OCI-LY1 (cell line): ENCODE data around the gene ETF1.
A peak's percentile ranks its signal among the peaks of the same experiment; 100 is the strongest.

Source experiments
- H2AFZ ChIP-seq: fragments of 200-600 bp; sonication (generic), shearing (Covaris generic); 2 replicates; pipeline ENCODE4 v1.6.0; 2014; ENCODE audit warnings: antibody characterized with exemption, mild to moderate bottlenecking, low read length
- H3F3A ChIP-seq: fragments of 200-600 bp; sonication (generic), shearing (Covaris generic); 2 replicates; pipeline ENCODE4 v1.6.0; 2014; ENCODE audit warnings: mild to moderate bottlenecking, antibody characterized with exemption, low read length, moderate library complexity; ENCODE audit not compliant: insufficient read depth
- H3K27ac ChIP-seq: fragments of 200-600 bp; sonication (generic); 2 replicates; pipeline ENCODE4 v1.5.1; 2014; ENCODE audit warnings: low read length, mixed run types, mild to moderate bottlenecking, low read depth; ENCODE audit not compliant: poor library complexity, severe bottlenecking
- H3K27me3 ChIP-seq: fragments of 200-600 bp; sonication (generic); 2 replicates; pipeline ENCODE4 v1.6.0; 2014; ENCODE audit warnings: antibody characterized with exemption, mild to moderate bottlenecking, low read length, moderate library complexity; ENCODE audit not compliant: insufficient read depth
- H3K36me3 ChIP-seq: fragments of 200-600 bp; sonication (generic); 2 replicates; pipeline ENCODE4 v1.6.1; 2014; ENCODE audit warnings: mild to moderate bottlenecking, antibody characterized with exemption, low read length, moderate library complexity, mixed read lengths; ENCODE audit not compliant: insufficient read depth
- H3K4me1 ChIP-seq: fragments of 200-600 bp; sonication (generic); 2 replicates; pipeline ENCODE4 v1.5.1; 2014; ENCODE audit warnings: mild to moderate bottlenecking, low read length, moderate library complexity; ENCODE audit not compliant: insufficient read depth, severe bottlenecking
- H3K4me2 ChIP-seq: fragments of 200-600 bp; sonication (generic), shearing (Covaris generic); 2 replicates; pipeline ENCODE4 v1.6.1; 2014; ENCODE audit warnings: low read length
- H3K4me3 ChIP-seq: fragments of 200-600 bp; sonication (generic); 2 replicates; pipeline ENCODE4 v1.5.1; 2014; ENCODE audit warnings: low read length, low read depth, mild to moderate bottlenecking, mixed read lengths; ENCODE audit not compliant: poor library complexity, severe bottlenecking
- H3K79me2 ChIP-seq: fragments of 200-600 bp; shearing (Covaris generic); 2 replicates; pipeline ENCODE4 v1.6.1; 2016; ENCODE audit warnings: mixed run types, low read length, mixed read lengths; ENCODE audit not compliant: insufficient read depth
- H3K9ac ChIP-seq: fragments of 200-600 bp; sonication (generic), shearing (Covaris generic); 2 replicates; pipeline ENCODE4 v1.6.1; 2014; ENCODE audit warnings: mild to moderate bottlenecking, low read length, mixed read lengths
- H3K9me2 ChIP-seq: fragments of 200-600 bp; sonication (generic), shearing (Covaris generic); 2 replicates; pipeline ENCODE4 v1.6.1; 2014; ENCODE audit warnings: low read depth, mild to moderate bottlenecking, low read length, mixed read lengths
- H3K9me3 ChIP-seq: fragments of 200-600 bp; shearing (Covaris generic); 2 replicates; pipeline ENCODE4 v1.6.1; 2014; ENCODE audit warnings: low read length, mixed read lengths
- H4K20me1 ChIP-seq: fragments of 200-600 bp; sonication (generic), shearing (Covaris generic); 2 replicates; pipeline ENCODE4 v1.6.0; 2016; ENCODE audit warnings: mild to moderate bottlenecking, low read length; ENCODE audit not compliant: insufficient read depth
- EZH2 ChIP-seq: fragments of 200-600 bp; sonication (generic), shearing (Covaris generic); IDR thresholded peaks from 2 replicates; pipeline ENCODE4 v1.8.0; 2017; ENCODE audit warnings: borderline replicate concordance, mixed run types, mild to moderate bottlenecking, antibody characterized with exemption, low read length, moderate library complexity, mixed read lengths
- TF ChIP-seq, protein P1 (sequence below): fragments of 200-600 bp; sonication (generic), shearing (Covaris generic); IDR thresholded peaks from 2 replicates; pipeline ENCODE4 v1.5.1; 2017; ENCODE audit warnings: mild to moderate bottlenecking, antibody characterized with exemption, low read length, moderate library complexity, mixed read lengths

Gene ETF1

DNA sequence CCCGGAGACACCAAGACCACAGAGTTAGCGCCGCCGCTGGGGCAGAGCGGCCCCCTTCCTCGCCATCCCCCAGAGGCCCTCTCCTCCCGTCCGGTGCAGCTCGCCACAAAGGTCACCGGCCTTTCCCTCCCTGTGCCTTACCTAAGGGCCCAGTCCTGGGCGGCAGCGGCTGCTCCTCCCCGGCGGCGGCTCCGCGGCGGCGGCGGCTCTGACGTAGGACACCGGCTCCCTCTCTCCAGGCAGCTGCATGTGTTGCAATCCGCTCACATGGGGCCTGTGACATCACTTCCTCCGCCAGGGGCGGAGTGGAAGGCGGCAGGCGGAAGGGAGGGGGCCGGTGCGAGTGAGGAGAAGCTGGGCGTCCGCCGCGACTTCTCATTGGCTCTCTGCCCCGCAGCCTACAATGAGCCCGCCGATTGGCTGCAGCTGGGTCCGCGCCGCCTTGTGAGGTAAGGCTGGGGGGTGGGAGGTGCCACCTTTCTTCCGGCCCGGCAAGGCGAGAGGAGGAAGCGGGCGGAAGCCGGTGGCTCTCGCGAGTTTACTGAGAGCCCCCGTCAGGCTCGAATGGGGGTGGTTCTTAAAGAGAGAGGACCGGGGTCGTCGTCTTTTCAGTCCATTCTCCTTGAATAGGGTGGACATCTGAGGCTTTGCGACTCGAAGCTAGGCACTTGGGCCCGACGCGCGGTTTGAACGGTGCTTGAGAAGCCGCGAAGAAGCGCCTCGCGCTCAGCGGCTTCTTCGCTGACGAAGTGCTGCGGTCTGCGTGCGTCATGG lies at the start of gene ETF1:
ETF1 (minus strand) TSS at position 281 of the 774 bp plus-strand sequence. CDS start 318 bp downstream, outside the sequence.
- TF ChIP-seq, protein P1, sequence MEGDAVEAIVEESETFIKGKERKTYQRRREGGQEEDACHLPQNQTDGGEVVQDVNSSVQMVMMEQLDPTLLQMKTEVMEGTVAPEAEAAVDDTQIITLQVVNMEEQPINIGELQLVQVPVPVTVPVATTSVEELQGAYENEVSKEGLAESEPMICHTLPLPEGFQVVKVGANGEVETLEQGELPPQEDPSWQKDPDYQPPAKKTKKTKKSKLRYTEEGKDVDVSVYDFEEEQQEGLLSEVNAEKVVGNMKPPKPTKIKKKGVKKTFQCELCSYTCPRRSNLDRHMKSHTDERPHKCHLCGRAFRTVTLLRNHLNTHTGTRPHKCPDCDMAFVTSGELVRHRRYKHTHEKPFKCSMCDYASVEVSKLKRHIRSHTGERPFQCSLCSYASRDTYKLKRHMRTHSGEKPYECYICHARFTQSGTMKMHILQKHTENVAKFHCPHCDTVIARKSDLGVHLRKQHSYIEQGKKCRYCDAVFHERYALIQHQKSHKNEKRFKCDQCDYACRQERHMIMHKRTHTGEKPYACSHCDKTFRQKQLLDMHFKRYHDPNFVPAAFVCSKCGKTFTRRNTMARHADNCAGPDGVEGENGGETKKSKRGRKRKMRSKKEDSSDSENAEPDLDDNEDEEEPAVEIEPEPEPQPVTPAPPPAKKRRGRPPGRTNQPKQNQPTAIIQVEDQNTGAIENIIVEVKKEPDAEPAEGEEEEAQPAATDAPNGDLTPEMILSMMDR = no peak
- TF ChIP-seq EZH2 = no peak
- H2AFZ ChIP-seq = no peak within 1 kb of the TSS

DNA sequence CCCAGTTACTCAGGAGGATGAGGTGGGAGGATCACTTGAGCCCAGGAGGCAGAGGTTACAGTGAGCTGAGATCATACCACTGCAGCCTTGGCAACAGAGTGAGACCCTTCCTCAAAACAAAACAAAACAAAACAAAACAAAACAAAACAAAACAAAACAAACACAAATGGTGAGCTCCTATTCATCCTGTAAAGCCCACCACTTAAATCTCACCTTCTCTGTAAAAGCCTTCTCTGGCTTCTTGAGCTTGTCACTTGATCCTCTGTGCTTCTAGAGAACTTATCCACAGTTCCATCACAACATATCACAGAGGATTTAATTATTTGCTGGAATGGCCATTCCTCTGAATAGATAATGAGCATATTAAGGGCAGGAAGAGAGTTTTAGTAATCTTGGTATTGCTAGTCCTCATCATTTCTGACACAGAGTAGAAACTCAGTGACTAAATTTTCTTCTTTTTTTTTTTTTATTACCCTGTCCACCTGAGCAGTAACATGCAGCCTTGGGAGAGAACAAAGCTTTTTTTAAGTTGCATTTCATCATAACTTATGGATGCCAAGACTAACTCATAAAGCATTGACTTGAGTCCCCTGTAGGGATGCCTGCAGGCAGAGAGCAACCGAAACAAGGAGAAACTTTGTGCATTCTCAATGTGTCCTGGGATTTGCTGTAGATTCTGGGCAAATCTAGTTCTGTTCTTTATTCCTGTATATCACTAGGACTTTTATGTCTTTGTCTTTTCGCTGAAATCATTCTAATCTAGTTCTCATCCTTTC lies 45.2 kb upstream of the ETF1 start:
- Histone ChIP-seq H3F3A (no peaks in the 10 kb centered on the region), H2AFZ (no peak overlapping the region), H3K9me3 (no peaks in the 10 kb centered on the region), H3K4me1 (no peaks in the 10 kb centered on the region), H3K36me3 (no peaks in the 10 kb centered on the region), H3K9ac (no peak overlapping the region), H3K4me3 (no peak overlapping the region), H3K27me3 (no peaks in the 10 kb centered on the region; the same call in 1 of the 2 replicates), H3K9me2 (no peaks in the 10 kb centered on the region), H4K20me1 (no peaks in the 10 kb centered on the region), H3K27ac (no peak overlapping the region), H3K79me2 (no peaks in the 10 kb centered on the region), H3K4me2 (no peak overlapping the region)
- no peak for TF ChIP-seq EZH2
- TF ChIP-seq, protein P1 = no peak

More for the DNA sequence above, at the start of gene ETF1:
- Histone ChIP-seq H3K4me2 (peak within 1 kb of the TSS; percentile 91), H3K9me2 (no peaks in the 10 kb centered on the region), H3K27ac (peak within 1 kb of the TSS; percentile 57), H3K4me3 (peak within 1 kb of the TSS; percentile 78), H3K9me3 (no peaks in the 10 kb centered on the region), H3K4me1 (peaks cover 53% of the 10 kb centered on the region), H4K20me1 (no peaks in the 10 kb centered on the region), H3F3A (no peaks in the 10 kb centered on the region), H3K36me3 (peaks cover 42% of the 10 kb centered on the region; the same call in 1 of the 2 replicates), H3K79me2 (peaks cover 75% of the 10 kb centered on the region), H3K9ac (peak within 1 kb of the TSS; percentile 98), H3K27me3 (no peaks in the 10 kb centered on the region)

DNA sequence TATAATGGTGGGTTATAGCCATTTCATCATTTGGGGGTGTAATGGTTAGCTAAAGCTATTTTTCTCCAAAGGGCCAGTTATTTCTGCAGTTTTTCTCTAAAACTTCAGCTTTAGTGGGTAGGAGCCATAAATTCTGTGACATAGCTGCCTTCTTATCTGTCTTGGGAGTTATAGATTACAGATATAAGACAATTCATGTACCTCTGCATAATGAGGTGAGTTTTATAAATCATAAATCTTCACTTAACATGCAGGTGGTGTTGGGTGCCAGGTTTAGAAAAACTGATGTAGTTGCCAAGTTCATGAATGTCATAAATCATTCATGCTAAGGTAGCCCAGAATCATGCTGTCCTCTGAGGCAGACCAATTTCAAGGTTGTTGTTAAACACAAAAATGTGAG lies 42.1 kb upstream of the ETF1 start:
- no peak overlapping the region for H3K9ac ChIP-seq
- no peak overlapping the region for H2AFZ ChIP-seq
- H3K9me2 ChIP-seq = no peaks in the 10 kb centered on the region
- H3K27me3 ChIP-seq = no peaks in the 10 kb centered on the region; the same call in 1 of the 2 replicates
- no peak overlapping the region for H3K4me3 ChIP-seq
- no peaks in the 10 kb centered on the region for H3K79me2 ChIP-seq
- H3K36me3 ChIP-seq = no peaks in the 10 kb centered on the region
- H3K4me2 ChIP-seq = no peak overlapping the region
- no peaks in the 10 kb centered on the region for H3F3A ChIP-seq
- H3K9me3 ChIP-seq = no peaks in the 10 kb centered on the region
- H4K20me1 ChIP-seq = no peaks in the 10 kb centered on the region
- no peaks in the 10 kb centered on the region for H3K4me1 ChIP-seq
- no peak overlapping the region for H3K27ac ChIP-seq
- TF ChIP-seq EZH2 = no peak
- TF ChIP-seq, protein P1 = no peak
